Measurements from ENCODE around the gene GALNTL6.

Gene GALNTL6

DNA sequence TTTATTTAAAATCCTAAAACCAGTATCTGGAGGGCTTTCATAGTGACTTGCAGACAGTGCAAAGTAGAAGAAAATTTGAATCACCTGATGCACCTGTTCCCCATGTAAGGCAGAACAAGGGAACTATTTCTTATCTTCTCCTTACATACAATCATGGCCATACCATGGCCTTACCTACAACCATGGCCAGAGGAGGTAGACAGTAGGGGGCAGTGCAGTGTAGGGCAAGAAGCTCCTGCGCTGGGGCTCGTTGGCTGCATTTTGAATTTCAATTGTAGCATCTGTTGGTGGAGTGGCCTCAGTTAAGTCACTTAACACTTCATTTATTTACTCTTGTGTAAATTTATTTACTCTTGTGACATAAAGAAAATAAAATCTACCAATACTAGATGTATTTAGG, 33.0 kb downstream of the GALNTL6 start:
- TF ChIP-seq, protein P1, sequence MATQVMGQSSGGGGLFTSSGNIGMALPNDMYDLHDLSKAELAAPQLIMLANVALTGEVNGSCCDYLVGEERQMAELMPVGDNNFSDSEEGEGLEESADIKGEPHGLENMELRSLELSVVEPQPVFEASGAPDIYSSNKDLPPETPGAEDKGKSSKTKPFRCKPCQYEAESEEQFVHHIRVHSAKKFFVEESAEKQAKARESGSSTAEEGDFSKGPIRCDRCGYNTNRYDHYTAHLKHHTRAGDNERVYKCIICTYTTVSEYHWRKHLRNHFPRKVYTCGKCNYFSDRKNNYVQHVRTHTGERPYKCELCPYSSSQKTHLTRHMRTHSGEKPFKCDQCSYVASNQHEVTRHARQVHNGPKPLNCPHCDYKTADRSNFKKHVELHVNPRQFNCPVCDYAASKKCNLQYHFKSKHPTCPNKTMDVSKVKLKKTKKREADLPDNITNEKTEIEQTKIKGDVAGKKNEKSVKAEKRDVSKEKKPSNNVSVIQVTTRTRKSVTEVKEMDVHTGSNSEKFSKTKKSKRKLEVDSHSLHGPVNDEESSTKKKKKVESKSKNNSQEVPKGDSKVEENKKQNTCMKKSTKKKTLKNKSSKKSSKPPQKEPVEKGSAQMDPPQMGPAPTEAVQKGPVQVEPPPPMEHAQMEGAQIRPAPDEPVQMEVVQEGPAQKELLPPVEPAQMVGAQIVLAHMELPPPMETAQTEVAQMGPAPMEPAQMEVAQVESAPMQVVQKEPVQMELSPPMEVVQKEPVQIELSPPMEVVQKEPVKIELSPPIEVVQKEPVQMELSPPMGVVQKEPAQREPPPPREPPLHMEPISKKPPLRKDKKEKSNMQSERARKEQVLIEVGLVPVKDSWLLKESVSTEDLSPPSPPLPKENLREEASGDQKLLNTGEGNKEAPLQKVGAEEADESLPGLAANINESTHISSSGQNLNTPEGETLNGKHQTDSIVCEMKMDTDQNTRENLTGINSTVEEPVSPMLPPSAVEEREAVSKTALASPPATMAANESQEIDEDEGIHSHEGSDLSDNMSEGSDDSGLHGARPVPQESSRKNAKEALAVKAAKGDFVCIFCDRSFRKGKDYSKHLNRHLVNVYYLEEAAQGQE (IDR thresholded peaks at IDR 0.05; ENCODE audit: insufficient replicate concordance, low read depth), result no peak
- TF ChIP-seq, protein P2, sequence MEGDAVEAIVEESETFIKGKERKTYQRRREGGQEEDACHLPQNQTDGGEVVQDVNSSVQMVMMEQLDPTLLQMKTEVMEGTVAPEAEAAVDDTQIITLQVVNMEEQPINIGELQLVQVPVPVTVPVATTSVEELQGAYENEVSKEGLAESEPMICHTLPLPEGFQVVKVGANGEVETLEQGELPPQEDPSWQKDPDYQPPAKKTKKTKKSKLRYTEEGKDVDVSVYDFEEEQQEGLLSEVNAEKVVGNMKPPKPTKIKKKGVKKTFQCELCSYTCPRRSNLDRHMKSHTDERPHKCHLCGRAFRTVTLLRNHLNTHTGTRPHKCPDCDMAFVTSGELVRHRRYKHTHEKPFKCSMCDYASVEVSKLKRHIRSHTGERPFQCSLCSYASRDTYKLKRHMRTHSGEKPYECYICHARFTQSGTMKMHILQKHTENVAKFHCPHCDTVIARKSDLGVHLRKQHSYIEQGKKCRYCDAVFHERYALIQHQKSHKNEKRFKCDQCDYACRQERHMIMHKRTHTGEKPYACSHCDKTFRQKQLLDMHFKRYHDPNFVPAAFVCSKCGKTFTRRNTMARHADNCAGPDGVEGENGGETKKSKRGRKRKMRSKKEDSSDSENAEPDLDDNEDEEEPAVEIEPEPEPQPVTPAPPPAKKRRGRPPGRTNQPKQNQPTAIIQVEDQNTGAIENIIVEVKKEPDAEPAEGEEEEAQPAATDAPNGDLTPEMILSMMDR (IDR thresholded peaks at IDR 0.05; ENCODE audit: insufficient read depth, low read length), result peak; percentile 53
- no peak for TF ChIP-seq GABPA (IDR thresholded peaks at IDR 0.05; ENCODE audit: low read depth)
- no peak overlapping the region for H3K4me3 ChIP-seq (replicated peaks; ENCODE audit: insufficient read depth, low read length)

DNA sequence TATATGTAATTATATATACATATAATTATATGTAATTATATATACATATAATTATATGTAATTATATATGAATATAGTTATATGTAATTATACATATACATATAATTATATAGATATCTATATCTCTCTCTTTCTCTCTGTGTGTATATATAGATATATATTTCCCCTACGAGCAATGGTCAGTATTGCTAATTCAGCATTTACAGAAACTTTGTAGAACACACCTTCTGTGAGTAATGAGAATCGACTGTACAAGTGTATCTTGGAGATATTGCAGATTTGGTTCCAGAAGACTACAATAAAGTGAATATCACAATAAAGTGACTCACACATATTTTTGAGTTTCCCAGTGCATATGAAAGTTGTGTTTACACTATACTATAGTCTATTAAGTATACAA, 33.7 kb downstream of the GALNTL6 start:
- H3K27ac ChIP-seq (replicated peaks), result no peak overlapping the region
- no peak for DNase-seq (ENCODE audit: low read depth in 1 of 2, low spot score in 1 of 2)
- no peak overlapping the region for H3K4me3 ChIP-seq (replicated peaks; ENCODE audit: insufficient read depth, low read length)
- no peaks in the 10 kb centered on the region for H3K27me3 ChIP-seq (ENCODE audit: insufficient read depth, poor library complexity, severe bottlenecking)
- TF ChIP-seq, protein P1 (IDR thresholded peaks at IDR 0.05; ENCODE audit: insufficient replicate concordance, low read depth), result no peak
- TF ChIP-seq POLR2AphosphoS5 (IDR thresholded peaks at IDR 0.05; ENCODE audit: low read depth) (no peak), GABPA (IDR thresholded peaks at IDR 0.05; ENCODE audit: low read depth) (no peak), SPI1 (IDR thresholded peaks at IDR 0.05; ENCODE audit: borderline replicate concordance, low read depth) (no peak)
- TF ChIP-seq, protein P2 (IDR thresholded peaks at IDR 0.05; ENCODE audit: insufficient read depth, low read length), result no peak

More for the DNA sequence above, 33.0 kb downstream of the GALNTL6 start:
- no peak overlapping the region for H3K27ac ChIP-seq (replicated peaks)
- no peaks in the 10 kb centered on the region for H3K27me3 ChIP-seq (ENCODE audit: insufficient read depth, poor library complexity, severe bottlenecking)
- DNase-seq (ENCODE audit: low read depth in 1 of 2, low spot score in 1 of 2), result peak; percentile 2 to 50

DNA sequence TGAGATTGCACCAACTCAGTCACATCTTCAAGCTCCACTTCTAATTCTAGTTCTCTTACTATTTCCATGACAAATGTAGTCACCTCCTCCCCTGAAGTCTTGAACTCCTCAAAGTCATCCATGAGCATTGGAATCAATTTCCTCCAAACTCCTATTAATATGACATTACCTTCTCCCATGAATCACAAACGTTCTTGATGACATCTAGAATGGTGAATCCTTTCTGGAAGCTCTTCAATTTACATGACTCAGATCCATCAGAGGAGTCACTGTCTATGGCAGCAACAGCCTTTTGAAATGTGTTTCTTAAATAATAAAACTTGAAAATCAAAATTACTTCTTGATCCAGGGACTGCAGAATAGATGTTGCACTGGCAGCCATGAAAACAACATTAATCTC, 34.5 kb downstream of the GALNTL6 start:
- DNase-seq (ENCODE audit: low read depth in 1 of 2, low spot score in 1 of 2), result no peak
- TF ChIP-seq GABPA (IDR thresholded peaks at IDR 0.05; ENCODE audit: low read depth), result no peak
- TF ChIP-seq POLR2AphosphoS5 (IDR thresholded peaks at IDR 0.05; ENCODE audit: low read depth), result no peak
- TF ChIP-seq, protein P2 (IDR thresholded peaks at IDR 0.05; ENCODE audit: insufficient read depth, low read length), result no peak
- TF ChIP-seq, protein P1 (IDR thresholded peaks at IDR 0.05; ENCODE audit: insufficient replicate concordance, low read depth), result no peak
- no peak for TF ChIP-seq SPI1 (IDR thresholded peaks at IDR 0.05; ENCODE audit: borderline replicate concordance, low read depth)
- Histone ChIP-seq H3K27ac (replicated peaks) (no peak overlapping the region), H3K4me3 (replicated peaks; ENCODE audit: insufficient read depth, low read length) (no peak overlapping the region), H3K27me3 (ENCODE audit: insufficient read depth, poor library complexity, severe bottlenecking) (no peaks in the 10 kb centered on the region)

Data from HL-60 (cell line).